HG03575 (cell line): ENCODE results near the gene DLX1.
"Not testable (repeated sequence)": the region's sequence is repeated elsewhere in the genome, so short reads cannot be mapped to it uniquely, and the experiment has no call there.

Experiments
- ATAC-seq: cut with Tn5 transposase; IDR thresholded peaks from one replicate; pipeline ENCODE4 v1.9.1; 2021; ENCODE audit not compliant: unreplicated experiment, insufficient number of reproducible peaks, low FRiP score; ENCODE audit errors: extremely low read depth

Gene DLX1

DNA sequence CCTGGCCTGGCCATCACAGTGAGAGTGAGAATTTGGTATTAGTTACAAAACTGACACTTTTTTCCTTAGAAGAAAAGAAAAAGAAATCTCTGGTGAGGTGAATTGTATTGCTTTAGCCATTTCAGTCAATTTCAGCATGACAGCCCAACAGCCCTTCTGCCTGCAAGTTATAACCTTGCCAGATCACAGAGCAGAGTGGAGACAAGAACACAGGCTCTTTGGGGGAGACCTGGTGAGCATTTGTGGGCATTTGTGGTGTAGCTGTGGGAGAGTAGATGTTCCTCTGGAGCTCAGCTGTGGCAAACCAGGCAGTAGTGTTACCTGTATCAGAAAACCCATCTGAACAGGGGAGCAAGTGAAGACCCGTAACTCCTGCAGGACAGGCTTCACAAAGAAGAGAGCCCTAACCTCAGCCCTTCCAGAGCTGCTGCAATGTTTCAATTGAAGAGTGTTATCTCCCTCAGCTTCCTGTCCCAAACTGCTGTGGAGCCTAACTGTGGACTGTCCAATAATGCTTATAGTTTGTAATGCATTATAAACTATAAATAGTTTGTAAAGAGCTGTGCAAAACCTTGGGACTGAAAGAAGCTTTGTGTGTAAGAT, 22.8 kb upstream of the DLX1 start:
- ATAC-seq = no peak

DNA sequence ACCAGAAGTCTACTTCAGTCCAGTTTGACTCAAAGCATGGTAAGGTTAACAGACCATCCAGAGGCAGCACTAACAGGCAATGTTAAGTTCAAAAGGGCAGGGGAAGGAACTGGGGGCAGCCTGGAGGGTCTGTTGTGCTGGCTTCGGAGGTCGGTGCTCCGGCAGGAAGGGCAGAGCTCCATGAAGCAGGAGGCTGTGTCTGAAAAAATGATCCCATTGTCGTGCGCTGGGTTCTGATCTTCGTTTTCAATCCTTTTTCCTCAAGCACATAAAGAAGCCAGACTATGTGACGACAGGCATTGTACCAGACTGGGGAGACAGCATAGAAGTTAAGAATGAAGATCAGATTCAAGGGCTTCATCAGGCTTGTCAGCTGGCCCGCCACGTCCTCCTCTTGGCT, 21.9 kb upstream of the DLX1 start:
- no peak for ATAC-seq

- ATAC-seq = no peak
Measured at GRCh38 chr2:172065111-172065510, 20.2 kb upstream of the DLX1 start.

- no peak for ATAC-seq
Measured at GRCh38 chr2:172066394-172066886, 18.9 kb upstream of the DLX1 start.

DNA sequence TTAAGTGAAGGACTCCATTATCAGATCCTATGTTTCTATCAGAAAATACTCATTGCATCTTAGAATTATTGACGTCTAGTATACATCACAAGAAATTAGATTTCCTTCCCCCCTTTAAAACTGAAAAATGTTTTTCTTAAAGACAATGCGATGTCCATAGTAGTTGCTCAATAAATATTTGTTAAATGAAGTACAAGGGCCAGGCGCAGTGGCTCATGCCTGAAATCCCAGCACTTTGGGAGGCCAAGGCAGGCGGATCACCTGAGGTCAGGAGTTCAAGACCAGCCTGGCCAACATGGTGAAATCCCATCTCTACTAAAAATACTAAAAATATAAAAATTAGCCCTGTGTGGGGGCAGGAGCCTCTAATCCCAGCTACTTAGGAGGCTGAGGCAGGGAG, 17.4 kb upstream of the DLX1 start:
- ATAC-seq = not testable (repeated sequence)

DNA sequence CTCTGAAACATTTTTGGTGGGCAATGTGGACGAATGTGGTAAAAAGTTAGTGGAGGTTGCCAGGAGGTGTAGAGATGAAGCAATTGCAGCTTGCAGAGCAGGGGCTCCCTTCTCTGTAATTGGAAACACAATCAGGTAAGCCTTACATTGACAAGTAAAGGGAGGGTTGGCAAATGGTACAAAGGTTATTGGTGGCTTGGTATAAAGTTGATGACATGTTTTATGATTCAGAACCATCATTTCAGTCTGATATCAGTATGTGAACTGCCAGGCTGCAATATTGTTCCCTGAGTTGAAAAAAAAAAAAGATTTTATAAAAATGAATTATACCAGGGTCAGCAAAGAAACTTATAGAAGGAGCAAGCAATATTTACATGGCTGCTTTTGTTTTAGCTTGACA, 14.4 kb upstream of the DLX1 start:
- no peak for ATAC-seq

DNA sequence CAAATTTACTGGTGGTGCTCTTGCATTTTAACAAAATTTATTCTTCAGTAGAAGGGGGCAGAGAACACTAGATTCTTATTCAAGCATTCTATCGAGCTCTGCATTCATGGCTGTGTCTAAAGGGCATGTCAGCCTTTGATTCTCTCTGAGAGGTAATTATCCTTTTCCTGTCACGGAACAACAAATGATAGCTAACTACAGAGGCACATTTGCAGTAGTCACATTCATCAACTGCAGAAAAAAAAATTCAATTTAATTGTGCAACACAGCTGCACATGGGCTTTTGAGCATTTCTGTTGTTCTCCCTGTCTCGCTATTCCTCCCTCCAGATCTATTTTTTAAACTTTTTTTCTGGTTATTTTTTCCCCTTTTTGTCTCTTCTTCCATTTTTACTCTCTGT, 13.0 kb upstream of the DLX1 start:
- no peak for ATAC-seq

DNA sequence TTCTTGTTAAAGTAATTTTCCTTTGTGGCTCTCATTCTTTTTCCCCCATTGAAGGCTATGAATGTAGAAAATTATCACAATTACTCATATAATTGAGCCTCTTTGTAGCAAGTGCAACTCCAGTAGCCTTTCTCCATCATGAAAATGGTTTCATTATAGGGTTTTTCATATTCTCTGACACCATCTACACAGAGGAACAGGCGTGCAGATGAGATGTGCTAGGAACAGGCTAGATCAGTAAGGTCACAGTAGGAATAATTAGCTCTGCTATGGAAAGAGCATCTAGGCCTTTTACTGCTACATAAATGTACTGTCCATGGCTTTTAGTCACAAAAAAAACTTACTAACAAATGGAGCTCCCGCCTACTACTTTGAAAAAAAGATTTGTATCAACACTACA, 12.6 kb upstream of the DLX1 start:
- no peak for ATAC-seq

GRCh38 chr2:172073518-172073917, 11.8 kb upstream of the DLX1 start:
- no peak for ATAC-seq

DNA sequence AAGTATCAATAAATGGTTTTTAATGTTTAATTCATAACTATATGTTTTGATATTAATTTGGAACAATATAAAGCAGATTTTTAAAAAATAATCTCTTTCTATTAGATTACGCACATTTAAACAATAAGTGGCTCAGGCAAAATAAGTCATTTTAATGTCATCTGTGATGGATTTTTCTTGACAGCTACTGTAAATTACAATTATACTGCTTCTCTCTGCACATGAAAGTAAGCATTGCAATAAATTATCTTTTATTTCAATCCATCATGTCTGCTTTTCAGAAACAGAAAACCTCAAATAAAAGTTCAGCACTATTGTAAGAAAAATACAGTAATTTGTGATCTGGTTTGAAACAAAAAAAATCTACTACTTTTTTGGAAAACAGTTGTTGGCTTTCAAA, 11.1 kb upstream of the DLX1 start:
- ATAC-seq = no peak

- ATAC-seq = no peak
Measured at GRCh38 chr2:172079416-172079815, 5.9 kb upstream of the DLX1 start.

DNA sequence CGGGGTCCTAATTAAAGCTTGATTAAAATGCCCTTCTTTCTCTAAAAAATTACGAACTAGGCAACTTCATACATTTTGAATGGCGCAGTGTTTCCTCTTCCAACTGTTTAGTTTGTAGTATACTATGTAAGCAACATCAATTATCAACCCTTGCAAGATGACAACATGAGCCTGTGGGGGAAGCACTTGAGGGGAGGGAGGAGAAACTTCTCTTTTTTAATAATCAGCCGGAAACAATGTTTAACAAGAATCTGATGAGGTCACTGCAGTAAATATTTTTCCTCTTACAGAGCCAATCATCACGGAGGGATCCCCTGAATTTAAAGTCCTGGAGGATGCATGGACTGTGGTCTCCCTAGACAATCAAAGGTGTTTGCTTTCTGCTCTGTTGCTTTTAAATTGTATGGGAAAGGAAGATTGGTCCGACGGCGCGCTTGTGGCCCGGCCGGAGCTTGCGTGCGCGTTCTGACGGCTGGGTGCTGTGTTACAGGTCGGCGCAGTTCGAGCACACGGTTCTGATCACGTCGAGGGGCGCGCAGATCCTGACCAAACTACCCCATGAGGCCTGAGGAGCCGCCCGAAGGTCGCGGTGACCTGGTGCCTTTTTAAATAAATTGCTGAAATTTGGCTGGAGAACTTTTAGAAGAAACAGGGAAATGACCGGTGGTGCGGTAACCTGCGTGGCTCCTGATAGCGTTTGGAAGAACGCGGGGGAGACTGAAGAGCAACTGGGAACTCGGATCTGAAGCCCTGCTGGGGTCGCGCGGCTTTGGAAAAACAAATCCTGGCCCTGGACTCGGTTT, 5.3 kb upstream of the DLX1 start:
- no peak for ATAC-seq

GRCh38 chr2:172080641-172081220, 4.6 kb upstream of the DLX1 start:
- no peak for ATAC-seq

DNA sequence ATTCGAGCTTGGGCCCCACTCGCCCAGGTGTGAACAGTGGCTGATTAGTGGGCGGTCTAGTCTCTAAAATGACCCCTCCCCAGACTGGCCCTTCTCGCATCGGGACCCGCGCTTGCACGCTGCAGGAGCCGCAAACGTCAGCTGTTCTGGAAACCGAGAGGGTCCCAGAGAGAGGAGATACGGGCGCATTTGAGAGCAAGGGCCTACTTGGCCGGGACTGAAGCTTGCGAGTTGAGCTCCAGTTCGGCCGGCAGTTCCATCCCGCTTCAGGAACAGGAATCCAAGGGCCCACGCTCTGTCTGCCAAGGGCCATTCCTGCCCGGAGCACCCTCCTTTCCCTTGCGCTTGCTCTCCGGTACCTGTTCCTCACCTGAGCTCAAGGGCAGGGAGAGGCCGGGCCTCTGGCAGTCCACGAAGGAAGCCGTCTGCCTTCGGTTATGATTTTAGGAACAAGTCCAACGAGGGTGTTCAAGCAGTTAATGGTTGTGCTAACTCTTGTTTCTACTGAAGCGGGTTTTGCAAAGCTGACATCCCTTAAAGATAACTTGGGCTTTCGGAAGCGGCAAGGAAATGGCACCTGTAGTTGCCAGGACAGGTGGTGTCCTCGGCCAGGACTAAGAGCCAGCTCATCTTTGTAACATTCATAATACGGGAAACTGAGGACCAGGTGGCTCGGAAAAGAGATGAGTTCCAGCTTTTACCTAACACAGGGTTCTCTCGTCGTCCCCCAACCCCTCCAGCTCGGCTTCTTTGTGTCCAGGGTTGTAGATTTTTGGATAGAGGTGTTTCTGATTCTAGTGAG, 3.9 kb upstream of the DLX1 start:
- ATAC-seq = no peak

- no peak for ATAC-seq
Measured at GRCh38 chr2:172082105-172082943, 3.0 kb upstream of the DLX1 start.

GRCh38 chr2:172082944-172083627, 2.2 kb upstream of the DLX1 start:
- ATAC-seq = no peak

DNA sequence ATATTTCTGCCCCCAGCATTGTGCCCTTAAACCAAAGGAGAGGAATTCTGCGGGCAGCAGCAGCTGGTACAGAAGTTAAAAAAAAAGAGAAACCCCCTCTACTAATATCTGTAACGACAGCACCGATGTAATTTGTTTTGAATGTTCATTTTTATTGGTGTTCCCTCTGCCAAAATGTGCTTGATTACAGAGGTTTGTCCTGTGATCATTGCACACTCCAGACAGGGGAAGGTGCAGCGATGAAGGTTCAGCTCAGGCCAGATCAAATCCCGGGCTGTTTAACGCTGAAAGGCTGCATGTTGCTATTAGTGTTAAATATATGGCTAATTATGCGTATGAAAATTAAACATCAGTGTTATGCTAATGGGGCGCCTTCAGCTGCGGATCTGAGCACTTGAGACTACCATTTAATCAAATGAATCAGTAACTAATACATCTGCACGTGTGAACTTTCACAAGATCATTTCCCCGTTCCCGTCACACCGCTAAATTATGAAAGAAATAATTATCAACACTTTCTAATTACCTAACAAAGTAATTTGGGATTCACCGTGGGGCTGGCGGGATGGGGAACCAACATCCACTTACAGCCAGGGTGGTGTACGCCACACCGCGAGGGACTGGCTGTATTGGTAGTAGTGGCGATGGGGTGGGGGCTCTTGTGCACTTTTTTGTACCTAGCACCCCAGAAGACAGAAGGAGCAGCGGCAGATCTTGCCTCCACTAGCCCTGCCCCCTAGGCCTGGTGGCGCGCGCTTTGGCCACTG, 1.5 kb upstream of the DLX1 start:
- ATAC-seq = no peak

- no peak for ATAC-seq
Measured at GRCh38 chr2:172084395-172084644, 987 bp upstream of the DLX1 start.
